Osteoblast (primary cell): Measurements from ENCODE around the gene SIGMAR1. TPM values are rescaled to one million over a fixed set of nuclear protein-coding genes. Genes with fewer than 3 reads are reported as not detected.

Experiments
- DNase-seq: peaks from one replicate; pipeline ENCODE4 v3.0.0; 2011; ENCODE audit warnings: low spot score, mixed read lengths; ENCODE audit not compliant: insufficient read length; ENCODE audit errors: missing footprints
- H2AFZ ChIP-seq: 2 replicates; pipeline ENCODE4 v1.6.0; 2011; ENCODE audit warnings: mild to moderate bottlenecking, low read length
- H3K27ac ChIP-seq: 2 replicates; pipeline ENCODE4 v1.5.1; 2011; ENCODE audit warnings: mild to moderate bottlenecking, low read depth, low read length, moderate library complexity
- H3K27me3 ChIP-seq: 2 replicates; pipeline ENCODE4 v1.6.0; 2012; ENCODE audit warnings: mild to moderate bottlenecking, control low read depth, inconsistent platforms, low read length, moderate library complexity; ENCODE audit not compliant: insufficient read depth
- H3K36me3 ChIP-seq: 2 replicates; pipeline ENCODE4 v1.5.1; 2011; ENCODE audit warnings: mild to moderate bottlenecking, low read length, control low read depth, moderate library complexity; ENCODE audit not compliant: insufficient read depth
- H3K4me1 ChIP-seq: 2 replicates; pipeline ENCODE4 v1.5.1; 2011; ENCODE audit warnings: mild to moderate bottlenecking, low read length, control low read depth, moderate library complexity; ENCODE audit not compliant: insufficient read depth
- H3K4me2 ChIP-seq: 2 replicates; pipeline ENCODE4 v1.6.0; 2011; ENCODE audit warnings: mild to moderate bottlenecking, low read length; ENCODE audit not compliant: insufficient read depth
- H3K4me3 ChIP-seq: fragments of 200-600 bp; sonication (generic); 3 replicates; pipeline ENCODE4 v1.5.1; 2012; ENCODE audit warnings: mild to moderate bottlenecking, low read length, inconsistent platforms; ENCODE audit not compliant: insufficient read depth
- H3K79me2 ChIP-seq: 2 replicates; pipeline ENCODE4 v1.6.0; 2012; ENCODE audit warnings: mild to moderate bottlenecking, low read length, control low read depth, inconsistent platforms; ENCODE audit not compliant: insufficient read depth
- H3K9me3 ChIP-seq: 2 replicates; pipeline ENCODE4 v1.5.1; 2011; ENCODE audit warnings: low read depth, low read length, control low read depth
- H4K20me1 ChIP-seq: 2 replicates; pipeline ENCODE4 v1.6.0; 2012; ENCODE audit warnings: mild to moderate bottlenecking, low read length, control low read depth; ENCODE audit not compliant: insufficient read depth
- total RNA-seq: library from RNA; depleted of rRNA; stranded (reverse); fragments of >200 nt; gene quantifications from 2 replicates; pipeline ENCODE4 v1.2.3, GENCODE V29; 2012
- TF ChIP-seq, protein P1 (sequence below): IDR thresholded peaks from 2 replicates; pipeline ENCODE4 v1.5.1; 2011; ENCODE audit warnings: mild to moderate bottlenecking, low read depth, low read length, moderate library complexity; ENCODE audit errors: extremely low read depth

SIGMAR1 gene
- total RNA-seq, 1 donor = 72.7 TPM

DNA sequence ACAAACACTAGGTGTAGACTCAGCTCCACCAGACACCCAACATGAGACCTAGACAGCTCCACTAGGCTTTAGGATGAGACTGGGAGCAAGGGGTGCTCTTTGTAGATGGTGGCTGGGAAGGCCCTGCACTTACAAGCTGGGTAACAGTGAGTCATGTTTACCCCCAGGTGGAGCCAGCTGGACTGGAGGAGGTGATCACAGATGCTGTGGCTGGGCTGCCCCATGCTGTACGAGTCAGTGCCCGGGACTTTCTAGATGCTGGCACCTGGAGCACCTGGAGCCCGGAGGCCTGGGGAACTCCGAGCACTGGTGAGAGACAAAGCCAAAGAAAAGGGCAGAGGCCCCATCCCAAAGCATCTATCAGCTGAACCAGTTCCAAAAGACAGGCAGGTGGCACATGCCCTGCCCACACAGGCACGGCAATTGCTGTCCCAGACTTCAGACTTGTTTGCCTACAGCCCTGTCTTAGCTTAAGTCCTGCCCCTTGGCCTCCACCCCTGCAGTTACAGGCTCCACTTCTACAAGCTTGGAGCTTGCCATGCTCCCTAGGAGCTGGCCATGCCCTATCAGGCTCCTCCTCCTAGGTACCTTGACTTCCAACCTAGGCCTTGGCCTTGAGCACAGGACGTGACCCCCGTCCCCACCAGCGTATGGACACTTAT lies 22.1 kb upstream of the SIGMAR1 start:
- H2AFZ ChIP-seq = no peak overlapping the region
- H3K4me1 ChIP-seq = peaks cover 5% of the 10 kb centered on the region
- no peak overlapping the region for H3K4me3 ChIP-seq
- H3K27ac ChIP-seq = no peak overlapping the region
- TF ChIP-seq, protein P1, sequence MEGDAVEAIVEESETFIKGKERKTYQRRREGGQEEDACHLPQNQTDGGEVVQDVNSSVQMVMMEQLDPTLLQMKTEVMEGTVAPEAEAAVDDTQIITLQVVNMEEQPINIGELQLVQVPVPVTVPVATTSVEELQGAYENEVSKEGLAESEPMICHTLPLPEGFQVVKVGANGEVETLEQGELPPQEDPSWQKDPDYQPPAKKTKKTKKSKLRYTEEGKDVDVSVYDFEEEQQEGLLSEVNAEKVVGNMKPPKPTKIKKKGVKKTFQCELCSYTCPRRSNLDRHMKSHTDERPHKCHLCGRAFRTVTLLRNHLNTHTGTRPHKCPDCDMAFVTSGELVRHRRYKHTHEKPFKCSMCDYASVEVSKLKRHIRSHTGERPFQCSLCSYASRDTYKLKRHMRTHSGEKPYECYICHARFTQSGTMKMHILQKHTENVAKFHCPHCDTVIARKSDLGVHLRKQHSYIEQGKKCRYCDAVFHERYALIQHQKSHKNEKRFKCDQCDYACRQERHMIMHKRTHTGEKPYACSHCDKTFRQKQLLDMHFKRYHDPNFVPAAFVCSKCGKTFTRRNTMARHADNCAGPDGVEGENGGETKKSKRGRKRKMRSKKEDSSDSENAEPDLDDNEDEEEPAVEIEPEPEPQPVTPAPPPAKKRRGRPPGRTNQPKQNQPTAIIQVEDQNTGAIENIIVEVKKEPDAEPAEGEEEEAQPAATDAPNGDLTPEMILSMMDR = no peak
- H3K4me2 ChIP-seq = no peak overlapping the region
- no peaks in the 10 kb centered on the region for H3K27me3 ChIP-seq
- peak; percentile 17 for DNase-seq
- no peaks in the 10 kb centered on the region for H4K20me1 ChIP-seq
- no peaks in the 10 kb centered on the region for H3K36me3 ChIP-seq
- no peaks in the 10 kb centered on the region for H3K9me3 ChIP-seq
- no peaks in the 10 kb centered on the region for H3K79me2 ChIP-seq

DNA sequence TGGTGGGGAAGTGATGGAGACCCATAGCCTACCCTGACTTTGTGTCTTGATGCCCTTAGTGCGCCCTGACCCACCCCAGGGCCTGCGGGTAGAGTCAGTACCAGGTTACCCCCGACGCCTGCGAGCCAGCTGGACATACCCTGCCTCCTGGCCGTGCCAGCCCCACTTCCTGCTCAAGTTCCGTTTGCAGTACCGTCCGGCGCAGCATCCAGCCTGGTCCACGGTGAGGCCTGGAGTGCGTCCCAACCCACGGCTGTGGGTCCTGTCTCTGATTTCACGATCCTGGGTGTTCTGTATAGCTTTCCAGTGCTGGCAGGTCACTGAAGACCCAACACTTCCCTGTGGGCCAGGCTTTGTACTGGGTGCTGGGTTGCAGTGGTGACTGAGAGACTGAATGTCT lies 20.9 kb upstream of the SIGMAR1 start:
- H3K27ac ChIP-seq = no peak overlapping the region
- H2AFZ ChIP-seq = no peak overlapping the region
- H3K9me3 ChIP-seq = no peaks in the 10 kb centered on the region
- H4K20me1 ChIP-seq = no peaks in the 10 kb centered on the region
- H3K4me2 ChIP-seq = no peak overlapping the region
- peak; percentile 79 for DNase-seq
- H3K27me3 ChIP-seq = no peaks in the 10 kb centered on the region
- peaks cover 12% of the 10 kb centered on the region for H3K4me1 ChIP-seq
- H3K79me2 ChIP-seq = no peaks in the 10 kb centered on the region
- TF ChIP-seq, protein P1 = no peak
- no peaks in the 10 kb centered on the region for H3K36me3 ChIP-seq
- H3K4me3 ChIP-seq = no peak overlapping the region

DNA sequence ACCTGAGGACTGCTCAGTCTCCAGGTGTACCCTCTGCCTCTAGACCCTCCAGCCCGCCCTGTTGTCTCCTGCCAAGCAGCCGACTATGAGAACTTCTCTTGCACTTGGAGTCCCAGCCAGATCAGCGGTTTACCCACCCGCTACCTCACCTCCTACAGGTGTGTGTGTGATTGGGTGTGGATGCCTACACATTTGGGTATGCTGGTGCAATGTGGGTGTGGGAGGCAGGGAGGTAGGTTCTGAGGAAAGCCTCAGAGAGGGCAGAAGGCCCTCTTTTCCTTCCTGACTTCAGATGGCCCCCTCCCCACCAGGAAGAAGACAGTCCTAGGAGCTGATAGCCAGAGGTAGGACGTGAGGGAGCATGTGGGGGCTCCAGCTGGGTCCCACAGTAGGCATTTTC lies 19.4 kb upstream of the SIGMAR1 start:
- Histone ChIP-seq H3K4me1 (peaks cover 27% of the 10 kb centered on the region), H3K4me3 (no peak overlapping the region), H3K79me2 (no peaks in the 10 kb centered on the region), H3K27ac (no peak overlapping the region), H4K20me1 (no peaks in the 10 kb centered on the region), H3K36me3 (no peaks in the 10 kb centered on the region), H3K4me2 (no peak overlapping the region), H3K27me3 (no peaks in the 10 kb centered on the region), H2AFZ (no peak overlapping the region), H3K9me3 (no peaks in the 10 kb centered on the region)
- no peak for DNase-seq
- TF ChIP-seq, protein P1 = no peak

DNA sequence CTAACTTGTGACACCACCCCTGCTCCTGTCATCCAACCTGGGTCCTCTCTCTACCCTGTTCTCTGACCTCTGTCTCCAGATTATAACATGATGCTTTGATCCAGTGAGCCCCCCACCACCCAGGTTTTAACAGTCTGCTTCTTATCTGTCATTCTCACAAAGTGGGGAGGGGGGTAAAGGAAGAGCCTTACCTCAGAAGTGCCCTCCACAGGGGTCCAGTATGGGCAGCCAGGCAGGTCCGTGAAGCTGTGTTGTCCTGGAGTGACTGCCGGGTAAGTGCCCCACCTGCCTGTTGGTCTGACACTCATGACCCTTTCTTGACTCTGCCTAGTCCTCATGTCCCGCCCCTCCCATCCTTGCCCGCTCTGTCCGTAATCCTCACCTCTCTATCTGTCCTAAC lies 17.8 kb upstream of the SIGMAR1 start:
- Histone ChIP-seq H3K4me3 (no peak overlapping the region), H3K27me3 (no peaks in the 10 kb centered on the region), H3K27ac (no peak overlapping the region), H3K9me3 (no peaks in the 10 kb centered on the region), H3K36me3 (no peaks in the 10 kb centered on the region), H4K20me1 (no peaks in the 10 kb centered on the region), H3K4me2 (no peak overlapping the region), H3K79me2 (no peaks in the 10 kb centered on the region), H2AFZ (no peak overlapping the region), H3K4me1 (peaks cover 40% of the 10 kb centered on the region)
- DNase-seq = no peak
- TF ChIP-seq, protein P1 = no peak
